SK-N-MC (cell line): Measurements from ENCODE around the gene ATP2B1.

Source experiments
- DNase-seq: peaks from one replicate; pipeline ENCODE4 v3.0.0-alpha.2; 2011; ENCODE audit warnings: low read depth, low spot score
- H3K27ac ChIP-seq: fragments of 200-600 bp; sonication (generic); 2 replicates; pipeline ENCODE4 v1.5.1; 2016; ENCODE audit warnings: mixed run types
- H3K36me3 ChIP-seq: fragments of 200-600 bp; sonication (generic); 2 replicates; pipeline ENCODE4 v1.6.1; 2017; ENCODE audit warnings: antibody characterized with exemption, low read length, mixed read lengths; ENCODE audit not compliant: insufficient read depth
- H3K4me3 ChIP-seq: fragments of 200-600 bp; sonication (generic); 2 replicates; pipeline ENCODE4 v1.5.1; 2016
- H3K9ac ChIP-seq: fragments of 200-600 bp; sonication (generic); 2 replicates; pipeline ENCODE4 v1.8.0; 2017; ENCODE audit warnings: mixed run types, mixed read lengths; ENCODE audit not compliant: insufficient read length
- H3K9me3 ChIP-seq: fragments of 200-600 bp; sonication (generic); 2 replicates; pipeline ENCODE4 v1.6.1; 2017; ENCODE audit warnings: low read depth, mild to moderate bottlenecking, antibody characterized with exemption, low read length, moderate library complexity, mixed read lengths
- EZH2 ChIP-seq: fragments of 200-600 bp; sonication (generic); IDR thresholded peaks from one replicate; pipeline ENCODE4 v1.6.1; 2017; ENCODE audit warnings: antibody characterized with exemption
- FOXP2 ChIP-seq: optimal IDR thresholded peaks from 2 replicates; pipeline ENCODE3; 2011; ENCODE audit warnings: mild to moderate bottlenecking, moderate library complexity; ENCODE audit not compliant: insufficient read depth; ENCODE audit errors: extremely low read length, control extremely low read depth
- POLR2AphosphoS5 ChIP-seq: IDR thresholded peaks from 2 replicates; pipeline ENCODE4 v1.6.1; 2012; ENCODE audit warnings: mild to moderate bottlenecking, low read depth, low read length, borderline replicate concordance

ATP2B1 gene

GRCh38 chr12:89707703-89708564 lies 704 bp downstream of the ATP2B1 start:
- DNase-seq = no peak

GRCh38 chr12:89706986-89707702 lies 1.5 kb downstream of the ATP2B1 start:
- no peak for TF ChIP-seq POLR2AphosphoS5
- no peak for TF ChIP-seq FOXP2
- TF ChIP-seq EZH2 = no peak
- no peaks in the 10 kb centered on the region for H3K9me3 ChIP-seq
- no peaks in the 10 kb centered on the region for H3K36me3 ChIP-seq
- DNase-seq = no peak
- H3K27ac ChIP-seq = no peak overlapping the region
- H3K9ac ChIP-seq = peak overlapping the region; percentile 64
- H3K4me3 ChIP-seq = peak overlapping the region; percentile 81

More at GRCh38 chr12:89707703-89708564, 704 bp downstream of the ATP2B1 start:
- Histone ChIP-seq H3K9me3 (no peaks in the 10 kb centered on the region), H3K27ac (no peak overlapping the region), H3K36me3 (no peaks in the 10 kb centered on the region), H3K9ac (peak overlapping the region; percentile 64), H3K4me3 (peak overlapping the region; percentile 81)
- TF ChIP-seq FOXP2 (no peak), POLR2AphosphoS5 (no peak), EZH2 (no peak)

DNA sequence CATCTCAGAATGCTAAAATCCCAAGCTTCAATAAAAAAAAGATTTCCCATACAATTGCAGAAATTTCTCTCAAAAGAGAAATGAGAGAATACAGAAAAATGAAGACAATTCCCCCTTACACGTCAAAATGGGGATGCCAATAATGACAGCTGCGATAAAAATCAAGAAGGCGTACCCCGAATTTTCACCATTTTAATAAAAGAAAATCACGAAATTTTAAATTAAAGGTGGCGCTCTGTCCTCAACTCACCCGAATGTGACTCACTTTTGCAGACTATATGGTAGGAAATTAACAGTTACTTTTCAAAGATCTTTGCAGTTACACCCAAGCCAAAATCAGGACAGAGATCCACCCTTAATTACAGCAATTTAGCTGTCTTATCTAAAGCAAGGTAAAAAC lies 2.1 kb downstream of the ATP2B1 start:
- no peak overlapping the region for H3K27ac ChIP-seq
- no peaks in the 10 kb centered on the region for H3K36me3 ChIP-seq
- H3K9ac ChIP-seq = no peak overlapping the region
- no peak overlapping the region for H3K4me3 ChIP-seq
- DNase-seq = no peak
- no peak for TF ChIP-seq POLR2AphosphoS5
- TF ChIP-seq FOXP2 = no peak
- TF ChIP-seq EZH2 = no peak
- no peaks in the 10 kb centered on the region for H3K9me3 ChIP-seq

DNA sequence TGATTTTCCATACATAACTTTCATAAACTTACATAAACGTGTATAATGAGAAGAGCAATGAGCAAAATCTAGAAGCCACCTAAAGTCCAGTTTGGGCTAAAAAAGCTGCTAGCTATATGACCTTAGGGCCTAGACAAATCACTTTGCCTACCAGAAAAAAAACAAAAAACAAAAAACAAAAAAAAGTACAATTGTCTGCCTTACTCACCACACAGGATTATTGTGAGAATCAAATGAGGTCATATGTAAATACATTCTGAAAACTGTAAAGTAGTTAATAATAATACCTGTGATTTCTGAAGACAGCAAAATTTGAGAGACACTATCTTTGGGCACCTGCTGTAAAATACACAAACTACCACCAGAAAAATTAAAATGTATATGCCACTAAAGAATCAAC lies 4.2 kb downstream of the ATP2B1 start:
- H3K9ac ChIP-seq = no peak overlapping the region

DNA sequence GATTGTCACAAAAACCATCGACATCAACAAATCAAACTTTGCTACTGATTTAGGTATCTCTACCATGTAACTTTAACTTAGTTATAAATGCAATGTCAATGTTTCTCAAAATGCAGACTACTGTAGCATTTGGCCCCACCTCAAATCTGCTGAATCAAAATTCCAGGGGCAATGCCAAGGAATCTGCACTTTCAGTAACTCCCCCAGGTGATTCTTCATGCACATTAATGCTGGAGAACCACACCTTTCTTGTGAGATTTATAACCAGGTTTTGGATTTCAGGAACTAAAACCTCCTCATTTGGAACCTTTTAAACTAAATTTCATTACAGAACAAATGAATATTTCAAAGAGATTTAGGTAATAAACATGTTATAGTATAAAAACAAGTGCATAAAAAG lies 4.9 kb downstream of the ATP2B1 start:
- Histone ChIP-seq H3K27ac (no peak overlapping the region), H3K4me3 (no peak overlapping the region), H3K9ac (no peak overlapping the region), H3K36me3 (no peaks in the 10 kb centered on the region), H3K9me3 (no peaks in the 10 kb centered on the region)
- no peak for DNase-seq
- TF ChIP-seq FOXP2 = no peak
- TF ChIP-seq EZH2 = no peak
- no peak for TF ChIP-seq POLR2AphosphoS5

More for the DNA sequence above, 4.2 kb downstream of the ATP2B1 start:
- no peak for DNase-seq
- H3K36me3 ChIP-seq = no peaks in the 10 kb centered on the region
- no peak for TF ChIP-seq EZH2
- no peak for TF ChIP-seq POLR2AphosphoS5
- no peak for TF ChIP-seq FOXP2
- H3K9me3 ChIP-seq = no peaks in the 10 kb centered on the region
- H3K4me3 ChIP-seq = no peak overlapping the region
- no peak overlapping the region for H3K27ac ChIP-seq

DNA sequence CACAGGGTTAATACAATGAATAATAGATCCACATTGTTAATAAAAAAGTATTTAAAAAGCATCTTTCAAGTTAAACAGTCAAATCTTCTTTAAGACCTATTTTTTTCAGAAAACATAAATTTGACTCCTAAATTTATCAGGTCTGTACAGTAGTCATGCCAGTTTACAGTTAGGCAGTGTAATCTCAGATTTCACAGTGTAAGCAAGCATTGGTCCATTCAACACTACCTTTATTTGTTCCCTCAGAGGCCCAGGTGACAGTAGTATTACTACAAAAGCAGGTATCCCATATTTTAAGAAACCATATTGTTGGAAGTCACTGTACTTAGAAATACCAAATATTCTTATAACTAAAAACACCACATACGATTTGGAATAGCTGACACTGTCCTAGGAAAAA lies 6.1 kb downstream of the ATP2B1 start:
- no peak for DNase-seq
- H3K4me3 ChIP-seq = no peak overlapping the region

DNA sequence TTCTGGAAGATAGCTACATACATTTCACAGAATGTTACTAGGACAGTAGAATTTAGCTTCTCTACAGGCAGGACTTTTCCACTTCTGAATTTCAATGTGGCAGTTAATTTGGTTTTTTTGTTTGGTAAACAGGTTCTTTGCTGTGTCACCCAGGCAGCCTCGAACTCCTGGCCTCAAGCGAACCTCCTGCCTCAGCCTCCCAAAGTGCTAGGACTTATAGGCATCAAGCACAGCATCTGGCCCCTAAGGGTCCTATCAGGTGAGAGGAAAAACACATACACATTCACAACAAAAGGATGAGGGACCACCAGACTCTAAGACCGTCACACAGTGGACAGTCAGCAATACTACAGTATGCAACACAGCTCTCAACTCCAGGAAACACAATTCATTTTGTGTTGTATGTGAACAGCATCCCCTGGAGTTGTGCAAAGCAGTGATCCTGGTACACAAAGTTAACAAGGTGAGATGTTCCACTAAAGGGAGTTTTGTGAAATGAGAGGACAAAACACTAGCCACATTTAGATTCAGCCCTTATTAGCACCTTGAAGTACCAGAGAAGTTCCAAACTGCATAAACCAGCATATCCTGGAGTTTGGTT lies 6.9 kb downstream of the ATP2B1 start:
- H3K36me3 ChIP-seq = no peaks in the 10 kb centered on the region
- no peak overlapping the region for H3K27ac ChIP-seq
- no peak for DNase-seq
- no peak overlapping the region for H3K4me3 ChIP-seq
- TF ChIP-seq POLR2AphosphoS5 (no peak), FOXP2 (no peak), EZH2 (no peak)
- no peaks in the 10 kb centered on the region for H3K9me3 ChIP-seq
- H3K9ac ChIP-seq = no peak overlapping the region

More for the DNA sequence above, 6.1 kb downstream of the ATP2B1 start:
- no peaks in the 10 kb centered on the region for H3K9me3 ChIP-seq
- no peak overlapping the region for H3K9ac ChIP-seq
- H3K27ac ChIP-seq = no peak overlapping the region
- H3K36me3 ChIP-seq = no peaks in the 10 kb centered on the region
- TF ChIP-seq FOXP2 = no peak
- no peak for TF ChIP-seq EZH2
- TF ChIP-seq POLR2AphosphoS5 = no peak

DNA sequence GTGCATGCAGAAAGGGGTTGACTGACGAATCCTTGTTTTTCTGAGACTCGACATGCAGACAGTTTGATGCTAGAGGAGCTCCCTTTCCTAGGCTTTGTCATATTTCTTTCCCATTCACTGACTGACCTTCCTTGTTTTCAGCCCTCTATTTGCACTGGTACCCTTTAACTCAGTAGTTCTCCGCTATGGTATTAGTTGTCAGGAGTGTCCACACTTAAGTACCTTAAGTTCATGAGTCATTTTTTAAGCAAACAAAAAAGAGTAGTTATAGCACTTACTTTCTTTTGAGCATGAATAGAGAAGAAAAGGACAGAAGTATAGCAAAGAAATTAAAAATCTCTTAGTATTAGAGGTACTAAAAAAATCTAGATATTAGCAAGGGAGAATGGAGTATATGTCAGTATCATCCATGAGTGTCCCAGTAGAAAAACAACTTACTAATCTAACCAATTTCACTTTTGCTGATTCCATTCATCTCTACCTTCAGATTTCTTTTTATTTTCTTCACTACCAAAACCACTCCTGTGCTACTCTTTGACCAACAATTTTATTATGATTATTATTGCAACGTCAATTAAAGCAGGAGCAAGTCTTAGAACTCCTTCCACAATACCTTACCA lies 8.3 kb downstream of the ATP2B1 start:
- H3K27ac ChIP-seq = no peak overlapping the region
- H3K9ac ChIP-seq = no peak overlapping the region
- H3K36me3 ChIP-seq = no peaks in the 10 kb centered on the region
- TF ChIP-seq FOXP2 = no peak
- no peak for TF ChIP-seq POLR2AphosphoS5
- no peak for TF ChIP-seq EZH2
- DNase-seq = no peak
- no peak overlapping the region for H3K4me3 ChIP-seq
- no peaks in the 10 kb centered on the region for H3K9me3 ChIP-seq
